H7 (cell line): ENCODE results near the gene COMP. TPM values are rescaled to one million over a fixed set of nuclear protein-coding genes. Genes with fewer than 3 reads are reported as not detected.
A peak's percentile ranks its signal among the peaks of the same experiment; 100 is the strongest.

Experiments
- DNase-seq: peaks from one replicate; pipeline ENCODE4 v3.0.0; 2012
- H3K27me3 ChIP-seq: 2 replicates; pipeline ENCODE4 v1.6.0; 2011; ENCODE audit warnings: mild to moderate bottlenecking, low read length; ENCODE audit not compliant: control insufficient read depth, insufficient read depth
- H3K36me3 ChIP-seq: replicated peaks from 2 replicates; pipeline ENCODE4 v1.5.1; 2011; ENCODE audit warnings: low read length; ENCODE audit not compliant: control insufficient read depth, insufficient read depth
- H3K4me3 ChIP-seq: 2 replicates; pipeline ENCODE4 v1.5.1; 2011; ENCODE audit warnings: low read depth, mild to moderate bottlenecking, control low read depth, low read length, moderate library complexity; ENCODE audit not compliant: insufficient read depth
- total RNA-seq: library from RNA; depleted of rRNA; stranded (reverse); fragments of >200 nt; shearing (Covaris generic); gene quantifications from 2 replicates; pipeline ENCODE4 v1.2.3, GENCODE V29; 2014

Gene COMP
- total RNA-seq, 1 experiment from 2014 or later: not detected

DNA sequence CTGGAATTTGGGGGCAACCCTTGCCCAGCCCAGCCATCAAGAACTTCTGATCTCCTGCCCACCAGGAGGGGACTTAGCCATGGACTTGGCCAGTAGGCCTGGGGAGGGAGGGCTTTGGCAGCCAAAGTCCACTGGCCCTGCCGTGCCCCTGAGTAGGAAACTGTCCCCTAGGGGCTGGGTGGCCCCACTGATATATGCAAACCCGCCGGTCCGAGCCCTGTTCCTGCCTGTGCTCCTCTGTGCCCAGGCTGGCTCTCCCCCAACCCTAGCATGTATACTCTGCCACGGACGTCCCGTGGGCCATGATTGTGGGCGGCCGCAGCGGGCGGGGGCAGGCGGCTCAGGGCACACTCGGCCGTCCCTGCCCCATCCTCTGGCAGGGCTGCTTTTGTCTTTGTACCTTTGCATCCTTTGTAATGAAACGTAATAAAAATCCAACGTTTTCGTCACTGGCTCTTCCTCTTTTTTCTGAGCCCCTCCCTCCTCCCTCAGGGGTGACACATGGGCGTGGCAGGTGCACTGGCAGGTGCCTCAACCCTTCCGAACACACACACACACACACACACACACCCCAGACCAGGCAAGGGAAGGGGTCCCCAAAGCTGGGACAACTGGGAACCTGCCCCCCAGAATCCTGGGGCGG is 9.1 kb downstream of the COMP start:
- no peak for DNase-seq
- Histone ChIP-seq H3K27me3 (peaks cover 70% of the 10 kb centered on the region), H3K4me3 (no peak overlapping the region), H3K36me3 (no peaks in the 10 kb centered on the region)

DNA sequence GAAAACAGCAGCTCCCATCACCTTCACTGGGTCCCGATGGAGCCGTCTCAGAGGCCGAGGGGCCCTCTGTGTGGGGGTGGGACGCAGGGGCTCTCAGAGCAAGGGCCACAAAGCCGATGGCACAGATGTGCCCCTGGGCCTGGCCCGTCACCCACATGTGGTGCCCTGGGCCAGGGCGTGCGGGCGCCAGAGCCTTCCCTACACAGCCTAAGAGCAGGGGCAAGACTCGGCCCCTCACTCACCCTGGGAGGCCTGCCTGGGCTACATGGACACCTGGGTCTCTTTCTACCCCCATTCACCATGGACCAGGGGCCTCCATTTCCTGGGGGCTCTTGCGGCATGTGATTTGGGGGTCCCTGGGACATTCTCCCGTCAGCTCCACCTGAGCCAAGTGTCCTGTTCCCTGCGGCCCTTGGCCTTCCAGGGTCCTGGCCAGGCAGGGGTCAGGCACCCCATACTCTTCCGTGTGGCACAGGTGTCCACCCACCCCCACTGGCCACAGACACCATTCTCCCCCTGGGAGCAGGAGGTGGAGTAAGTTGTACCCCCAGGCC is 10.0 kb downstream of the COMP start:
- peaks cover 69% of the 10 kb centered on the region for H3K27me3 ChIP-seq
- H3K36me3 ChIP-seq: no peaks in the 10 kb centered on the region
- no peak overlapping the region for H3K4me3 ChIP-seq
- no peak for DNase-seq

DNA sequence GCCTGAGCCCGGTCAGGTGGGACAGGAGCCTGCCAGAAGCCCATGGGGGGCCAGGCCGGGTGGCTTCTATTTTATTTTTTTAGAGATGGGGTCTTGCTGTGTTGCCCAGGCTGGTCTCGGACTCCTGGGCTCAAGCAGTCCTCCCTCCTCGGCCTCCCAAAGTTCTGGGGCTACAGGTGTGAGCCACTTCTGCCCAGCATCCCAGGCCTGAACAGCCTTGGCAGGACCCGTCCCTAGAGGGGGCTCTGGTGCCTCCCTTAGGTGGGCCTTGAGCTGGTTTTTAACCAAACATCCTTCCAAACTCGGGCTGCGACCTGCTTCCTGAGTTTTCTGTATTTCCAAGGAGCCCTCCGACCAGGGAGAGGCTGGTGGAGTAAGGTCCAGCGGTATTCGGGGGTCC is 10.5 kb downstream of the COMP start:
- H3K36me3 ChIP-seq: no peaks in the 10 kb centered on the region
- no peak overlapping the region for H3K4me3 ChIP-seq
- DNase-seq: peak; percentile 89
- peaks cover 67% of the 10 kb centered on the region for H3K27me3 ChIP-seq

DNA sequence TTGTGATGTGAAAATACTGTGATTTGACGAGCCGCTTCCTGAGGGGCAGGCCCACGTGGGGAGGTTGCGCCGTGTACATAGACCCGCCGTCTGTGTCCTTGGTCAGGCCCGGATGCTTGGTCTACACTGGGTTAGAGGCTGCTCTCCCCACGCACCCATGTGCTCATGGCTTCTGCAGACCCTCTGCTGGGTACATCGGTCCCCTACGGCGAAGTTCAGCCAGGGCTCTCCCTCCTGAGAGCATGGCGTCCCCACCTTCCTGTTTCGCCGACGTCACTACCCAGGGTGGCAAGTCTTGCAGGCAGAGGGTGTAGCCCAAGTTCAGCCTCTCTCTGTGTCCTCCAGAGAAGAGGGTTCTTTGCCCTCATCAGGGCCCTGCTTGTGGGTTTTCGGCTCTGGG is 11.0 kb downstream of the COMP start:
- H3K27me3 ChIP-seq: peaks cover 63% of the 10 kb centered on the region
- no peak overlapping the region for H3K4me3 ChIP-seq
- no peaks in the 10 kb centered on the region for H3K36me3 ChIP-seq
- no peak for DNase-seq

DNA sequence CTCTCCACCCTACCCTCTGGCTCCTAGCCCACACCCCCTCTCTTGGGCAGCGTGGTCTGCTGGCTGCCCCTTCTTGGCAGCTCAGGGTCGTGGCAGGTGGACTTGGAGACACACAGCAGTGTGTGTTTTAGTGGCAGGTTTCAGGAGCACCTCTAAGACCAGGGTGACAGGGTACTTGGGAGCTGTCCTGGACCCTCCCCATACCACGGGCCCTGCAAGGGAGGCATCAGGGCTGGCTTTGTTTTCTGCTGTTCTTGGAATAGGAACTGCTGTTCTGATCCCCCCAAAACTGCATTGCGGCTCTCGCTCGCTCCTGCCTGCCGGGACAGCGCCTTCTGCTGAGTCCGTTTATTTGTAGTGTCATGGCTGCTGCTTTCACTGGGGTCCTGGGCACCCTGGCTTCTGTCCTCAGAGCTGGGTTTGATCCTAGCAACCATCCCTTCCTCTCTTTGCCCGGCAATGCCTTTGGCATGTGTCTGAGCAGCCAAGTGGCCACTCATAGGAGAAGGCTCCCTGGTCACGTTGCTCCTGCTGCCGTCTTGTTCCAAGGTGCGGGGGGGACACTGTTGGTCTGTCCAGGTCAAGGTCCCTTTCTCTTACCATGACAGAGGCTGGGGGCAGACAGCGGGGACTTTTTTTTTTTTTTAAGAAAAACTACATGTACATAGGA is 12.1 kb downstream of the COMP start:
- no peak overlapping the region for H3K4me3 ChIP-seq
- no peaks in the 10 kb centered on the region for H3K36me3 ChIP-seq
- H3K27me3 ChIP-seq: peaks cover 54% of the 10 kb centered on the region
- DNase-seq: peak; percentile 58

DNA sequence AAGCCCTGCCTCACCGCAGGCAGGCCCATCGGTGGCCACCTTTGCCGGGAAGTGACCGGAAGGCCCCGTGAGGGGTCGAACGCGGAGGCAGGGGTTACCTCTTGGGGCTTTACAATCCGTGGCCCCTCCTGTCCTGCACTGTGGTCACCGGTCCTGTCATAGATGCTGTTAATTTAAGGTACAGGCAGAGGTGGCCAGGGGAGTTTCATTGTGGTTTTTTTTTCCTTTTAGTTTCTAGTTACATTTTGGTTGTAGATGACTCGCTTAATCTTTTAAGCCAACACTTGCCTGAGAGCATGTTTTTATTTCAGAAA is 13.1 kb downstream of the COMP start:
- Histone ChIP-seq H3K27me3 (peaks cover 54% of the 10 kb centered on the region), H3K4me3 (no peak overlapping the region), H3K36me3 (no peaks in the 10 kb centered on the region)
- DNase-seq: peak; percentile 76

DNA sequence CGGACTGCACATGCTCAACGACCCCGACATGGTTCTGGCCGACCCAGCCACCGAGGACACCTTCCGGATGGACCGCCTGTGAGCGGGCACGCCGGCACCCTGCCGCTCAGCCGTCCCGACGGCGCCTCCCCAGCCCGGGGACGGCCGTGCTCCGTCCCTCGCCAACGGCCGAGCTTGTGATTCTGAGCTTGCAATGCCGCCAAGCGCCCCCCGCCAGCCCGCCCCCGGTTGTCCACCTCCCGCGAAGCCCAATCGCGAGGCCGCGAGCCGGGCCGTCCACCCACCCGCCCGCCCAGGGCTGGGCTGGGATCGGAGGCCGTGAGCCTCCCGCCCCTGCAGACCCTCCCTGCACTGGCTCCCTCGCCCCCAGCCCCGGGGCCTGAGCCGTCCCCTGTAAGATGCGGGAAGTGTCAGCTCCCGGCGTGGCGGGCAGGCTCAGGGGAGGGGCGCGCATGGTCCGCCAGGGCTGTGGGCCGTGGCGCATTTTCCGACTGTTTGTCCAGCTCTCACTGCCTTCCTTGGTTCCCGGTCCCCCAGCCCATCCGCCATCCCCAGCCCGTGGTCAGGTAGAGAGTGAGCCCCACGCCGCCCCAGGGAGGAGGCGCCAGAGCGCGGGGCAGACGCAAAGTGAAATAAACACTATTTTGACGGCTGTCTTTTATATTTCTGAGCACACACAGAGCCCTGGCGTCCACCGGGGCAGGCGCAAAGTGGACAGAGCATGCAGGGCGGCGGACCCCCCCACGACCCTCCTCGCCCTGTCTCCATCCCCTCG is 13.6 kb downstream of the COMP start:
- DNase-seq: peak; percentile 87
- peaks cover 55% of the 10 kb centered on the region for H3K27me3 ChIP-seq
- H3K4me3 ChIP-seq: no peak overlapping the region
- no peaks in the 10 kb centered on the region for H3K36me3 ChIP-seq

DNA sequence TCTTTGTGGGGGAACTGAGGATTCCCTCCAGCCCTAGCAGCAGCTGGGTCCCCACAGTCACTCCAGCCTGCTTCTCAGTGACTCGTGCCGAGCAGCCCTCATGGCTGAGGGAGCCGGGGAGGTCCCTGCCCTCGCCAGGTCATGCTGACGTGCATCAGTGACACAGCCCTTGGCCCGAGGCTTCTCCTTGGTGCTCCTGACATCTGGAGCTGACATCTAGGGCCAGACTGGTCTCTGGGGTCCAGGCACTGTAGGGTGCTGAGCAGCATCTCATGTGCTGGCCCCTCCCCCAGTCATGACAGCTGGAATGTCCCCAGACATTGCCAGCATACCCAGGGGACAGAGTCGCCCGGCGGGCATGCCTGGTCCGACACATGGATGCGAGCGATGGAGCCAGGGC is 14.4 kb downstream of the COMP start:
- Histone ChIP-seq H3K27me3 (peaks cover 54% of the 10 kb centered on the region), H3K36me3 (no peaks in the 10 kb centered on the region), H3K4me3 (no peak overlapping the region)
- DNase-seq: peak; percentile 71

DNA sequence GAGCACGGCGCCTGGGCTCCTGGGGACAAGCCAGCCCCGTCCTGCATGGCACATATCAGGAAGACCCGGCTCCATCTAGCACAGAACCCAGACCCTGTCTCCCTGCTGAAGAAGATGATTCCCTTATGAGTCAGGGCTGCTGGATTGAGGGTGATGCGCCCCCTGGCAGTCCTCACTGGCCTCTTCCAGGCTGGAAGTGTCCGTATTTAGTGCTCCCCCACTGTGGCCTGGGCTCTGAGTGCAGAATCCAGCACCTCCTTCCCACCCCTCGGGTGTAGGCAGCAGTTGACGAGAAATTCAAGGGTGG is 14.9 kb downstream of the COMP start:
- peak; percentile 87 for DNase-seq
- H3K36me3 ChIP-seq: no peaks in the 10 kb centered on the region
- H3K27me3 ChIP-seq: peaks cover 51% of the 10 kb centered on the region
- no peak overlapping the region for H3K4me3 ChIP-seq

DNA sequence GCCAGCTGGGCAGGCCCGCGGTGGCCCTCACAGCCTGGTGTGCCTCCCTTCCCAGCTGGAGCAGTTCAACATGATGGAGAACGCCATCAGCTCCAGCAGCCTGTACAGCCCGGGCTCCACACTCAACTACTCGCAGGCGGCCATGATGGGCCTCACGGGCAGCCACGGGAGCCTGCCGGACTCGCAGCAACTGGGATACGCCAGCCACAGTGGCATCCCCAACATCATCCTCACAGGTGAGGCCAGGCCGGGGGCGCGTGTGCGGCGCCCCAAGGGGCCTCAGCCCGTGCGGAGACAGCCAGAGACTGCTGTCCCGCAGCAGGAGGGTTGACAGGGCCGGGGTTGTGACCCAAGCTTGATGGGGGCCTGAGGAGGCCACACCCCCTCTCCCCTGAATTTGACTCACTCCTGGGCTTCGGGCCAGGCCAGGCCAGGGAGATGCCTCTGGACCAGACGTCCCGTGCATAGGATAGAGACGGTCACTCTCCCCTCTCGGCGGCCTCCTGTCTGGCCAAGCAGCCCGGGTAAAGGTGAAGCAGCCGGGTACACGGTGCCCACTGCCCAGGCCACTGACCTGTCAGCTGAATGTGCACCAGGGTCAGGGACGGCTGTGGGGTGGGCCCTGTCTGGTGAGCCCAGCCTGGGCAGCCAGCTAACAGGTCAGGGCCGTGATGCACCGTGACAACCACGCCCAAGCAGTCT is 15.4 kb downstream of the COMP start:
- no peak overlapping the region for H3K4me3 ChIP-seq
- DNase-seq: peak; percentile 70
- no peaks in the 10 kb centered on the region for H3K36me3 ChIP-seq
- H3K27me3 ChIP-seq: peaks cover 54% of the 10 kb centered on the region

DNA sequence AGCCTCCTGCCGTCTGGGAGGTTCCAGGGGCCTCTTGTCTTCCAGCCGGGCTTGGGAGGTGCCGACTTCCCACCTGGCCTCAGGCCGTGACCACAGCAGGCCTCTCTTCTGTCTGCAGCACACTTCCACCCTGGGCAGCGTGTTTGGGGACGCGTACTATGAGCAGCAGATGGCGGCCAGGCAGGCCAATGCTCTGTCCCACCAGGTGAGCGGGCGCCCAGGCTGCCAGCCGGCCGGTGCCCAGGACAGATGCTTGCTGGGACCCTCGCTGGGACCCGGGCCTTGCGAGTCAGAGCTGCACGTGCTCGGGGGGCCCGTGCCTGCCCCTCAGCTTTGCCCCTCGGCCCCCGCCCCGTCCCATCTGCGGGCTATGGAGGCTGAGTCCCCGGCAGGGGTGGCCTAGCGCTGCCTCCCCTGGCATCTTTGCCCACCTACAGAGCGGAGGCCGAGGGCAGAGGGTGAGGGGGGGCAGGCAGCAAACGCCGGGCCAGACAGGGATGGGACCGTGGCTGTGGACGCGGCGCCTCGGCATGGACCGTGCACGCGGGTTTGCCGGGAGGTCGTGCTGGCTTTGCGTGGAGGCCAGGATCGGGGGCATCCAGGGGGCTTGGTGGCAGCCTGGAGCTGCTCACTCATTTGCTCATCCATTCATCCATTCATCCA is 16.2 kb downstream of the COMP start:
- no peaks in the 10 kb centered on the region for H3K36me3 ChIP-seq
- peaks cover 50% of the 10 kb centered on the region for H3K27me3 ChIP-seq
- DNase-seq: peak; percentile 63
- H3K4me3 ChIP-seq: no peak overlapping the region

DNA sequence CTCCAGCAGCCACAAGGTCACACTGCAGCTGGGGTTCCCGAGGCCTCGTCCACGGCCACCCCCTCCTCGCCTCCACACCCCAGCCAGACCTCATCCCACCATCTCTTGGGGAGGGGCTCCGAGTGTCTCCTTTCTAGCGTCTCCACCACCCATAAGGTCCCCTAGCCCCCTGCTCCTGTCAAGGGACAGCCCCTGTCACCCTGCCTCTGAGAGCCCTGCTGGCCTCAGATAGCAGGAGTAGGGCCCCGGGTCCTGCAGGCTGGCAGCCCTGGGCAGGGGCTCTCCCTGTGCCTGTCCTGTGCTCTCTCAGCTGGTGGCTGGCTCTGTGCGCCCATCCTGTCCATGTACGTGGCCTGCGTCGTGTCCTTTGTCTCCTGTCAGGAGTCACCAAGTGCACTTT is 17.0 kb downstream of the COMP start:
- no peak for DNase-seq
- peaks cover 46% of the 10 kb centered on the region for H3K27me3 ChIP-seq
- H3K4me3 ChIP-seq: no peak overlapping the region
- no peaks in the 10 kb centered on the region for H3K36me3 ChIP-seq

DNA sequence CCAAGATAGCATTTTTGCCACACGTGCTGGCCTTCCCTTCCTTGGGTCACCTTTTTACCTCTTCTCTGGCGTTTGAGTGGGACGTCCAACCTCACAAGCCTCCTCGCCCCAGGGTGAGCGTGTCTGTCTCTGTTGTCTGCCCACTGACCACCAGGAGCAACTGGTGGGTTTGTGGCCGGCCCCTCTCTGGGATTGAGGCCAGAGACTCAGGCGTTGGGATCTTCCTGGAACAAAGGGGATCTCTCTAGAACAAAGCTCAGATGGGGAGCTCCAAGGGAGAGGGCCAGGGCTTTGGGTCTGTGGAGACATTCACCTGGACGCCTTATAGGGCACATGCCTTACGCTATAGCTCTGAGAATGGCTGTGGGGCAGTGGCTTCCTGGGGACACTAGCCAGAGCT is 17.4 kb downstream of the COMP start:
- DNase-seq: no peak
- H3K27me3 ChIP-seq: peaks cover 42% of the 10 kb centered on the region
- H3K36me3 ChIP-seq: no peaks in the 10 kb centered on the region
- no peak overlapping the region for H3K4me3 ChIP-seq
